ENCODE results near the gene ABCB8.

Gene ABCB8

DNA sequence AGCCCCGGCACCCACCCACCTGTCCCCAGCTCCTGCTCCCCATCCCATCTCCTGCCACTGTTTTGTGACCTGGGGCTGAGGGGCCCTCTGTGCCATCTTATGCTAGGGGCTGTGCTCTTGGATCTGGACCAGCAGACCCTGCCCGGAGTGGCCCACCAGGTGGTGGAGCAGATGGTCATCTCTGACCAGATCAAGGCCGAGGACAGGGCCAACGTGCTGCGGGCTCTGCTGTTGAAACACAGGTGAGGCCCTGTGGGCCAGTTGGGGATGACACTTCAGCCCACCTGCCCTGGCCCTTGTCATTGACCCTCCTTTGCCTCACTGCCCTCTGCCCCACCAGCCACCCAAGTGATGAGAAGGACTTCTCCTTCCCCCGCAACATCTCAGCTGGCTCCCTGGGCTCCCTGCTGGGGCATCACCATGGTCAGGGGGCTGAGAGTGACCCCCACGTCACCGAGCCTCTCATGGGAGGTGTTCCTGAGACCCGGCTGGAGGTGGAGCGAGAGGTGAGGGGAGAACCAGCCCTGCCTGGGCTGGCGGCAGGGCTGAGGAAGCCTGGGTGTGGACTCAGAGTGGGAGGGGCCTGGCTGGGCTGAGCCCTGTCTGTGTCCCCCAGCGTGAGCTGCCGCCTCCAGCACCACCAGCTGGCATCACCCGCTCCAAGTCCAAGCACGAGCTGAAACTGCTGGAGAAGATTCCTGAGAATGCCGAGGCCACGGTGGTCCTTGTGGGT, 41.8 kb downstream of the ABCB8 start:
- no peak for TF ChIP-seq CTCF (IDR thresholded peaks at IDR 0.05; ENCODE audit: borderline replicate concordance, insufficient read depth, low read depth, low read length)

DNA sequence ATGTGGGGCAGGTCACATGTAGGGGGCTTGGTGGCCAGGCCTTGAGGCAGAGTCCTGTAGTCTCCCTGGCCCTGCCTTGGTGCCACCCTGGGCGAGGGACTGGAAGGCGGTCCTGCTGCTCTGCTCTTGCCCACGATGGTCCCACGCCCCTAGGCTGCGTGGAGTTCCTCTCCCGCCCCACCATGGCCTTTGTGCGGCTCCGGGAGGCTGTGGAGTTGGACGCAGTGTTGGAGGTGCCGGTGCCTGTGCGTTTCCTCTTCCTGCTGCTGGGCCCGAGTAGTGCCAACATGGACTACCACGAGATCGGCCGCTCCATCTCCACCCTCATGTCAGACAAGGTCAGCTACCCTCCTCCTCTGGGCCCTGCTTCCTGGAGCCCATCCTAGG, 42.3 kb downstream of the ABCB8 start:
- TF ChIP-seq CTCF (IDR thresholded peaks at IDR 0.05; ENCODE audit: borderline replicate concordance, insufficient read depth, low read depth, low read length) = no peak
- no peak overlapping the region for H3K4me3 ChIP-seq (ENCODE audit: low read depth, low read length)

More for the DNA sequence above, 41.8 kb downstream of the ABCB8 start:
- no peak overlapping the region for H3K4me3 ChIP-seq (ENCODE audit: low read depth, low read length)

DNA sequence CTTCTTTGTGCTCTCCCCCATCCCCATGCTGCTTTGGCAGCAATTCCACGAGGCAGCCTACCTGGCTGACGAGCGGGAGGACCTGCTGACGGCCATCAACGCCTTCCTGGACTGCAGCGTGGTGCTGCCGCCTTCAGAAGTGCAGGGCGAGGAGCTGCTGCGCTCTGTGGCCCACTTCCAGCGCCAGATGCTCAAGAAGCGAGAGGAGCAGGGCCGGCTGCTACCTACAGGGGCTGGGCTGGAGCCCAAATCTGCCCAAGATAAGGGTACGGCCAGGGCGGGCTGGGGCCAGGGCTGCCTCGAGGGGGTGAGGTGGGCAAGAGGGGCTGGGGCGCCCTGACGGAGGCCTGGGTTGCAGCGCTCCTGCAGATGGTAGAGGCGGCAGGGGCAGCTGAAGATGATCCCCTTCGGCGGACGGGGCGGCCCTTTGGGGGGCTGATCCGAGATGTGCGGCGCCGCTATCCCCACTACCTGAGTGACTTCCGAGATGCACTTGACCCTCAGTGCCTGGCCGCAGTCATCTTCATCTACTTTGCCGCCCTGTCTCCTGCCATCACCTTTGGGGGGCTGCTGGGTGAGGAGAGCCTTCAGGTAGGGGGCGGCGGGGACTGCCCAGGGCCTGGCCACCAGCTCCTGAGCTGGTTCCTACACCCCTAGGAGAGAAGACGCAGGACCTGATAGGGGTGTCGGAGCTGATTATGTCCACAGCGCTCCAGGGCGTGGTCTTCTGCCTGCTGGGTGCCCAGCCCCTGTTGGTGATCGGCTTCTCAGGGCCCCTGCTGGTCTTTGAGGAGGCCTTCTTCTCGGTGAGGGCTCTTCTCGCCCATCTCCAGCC, 43.0 kb downstream of the ABCB8 start:
- no peak for TF ChIP-seq CTCF (IDR thresholded peaks at IDR 0.05; ENCODE audit: borderline replicate concordance, insufficient read depth, low read depth, low read length)
- no peak overlapping the region for H3K4me3 ChIP-seq (ENCODE audit: low read depth, low read length)

DNA sequence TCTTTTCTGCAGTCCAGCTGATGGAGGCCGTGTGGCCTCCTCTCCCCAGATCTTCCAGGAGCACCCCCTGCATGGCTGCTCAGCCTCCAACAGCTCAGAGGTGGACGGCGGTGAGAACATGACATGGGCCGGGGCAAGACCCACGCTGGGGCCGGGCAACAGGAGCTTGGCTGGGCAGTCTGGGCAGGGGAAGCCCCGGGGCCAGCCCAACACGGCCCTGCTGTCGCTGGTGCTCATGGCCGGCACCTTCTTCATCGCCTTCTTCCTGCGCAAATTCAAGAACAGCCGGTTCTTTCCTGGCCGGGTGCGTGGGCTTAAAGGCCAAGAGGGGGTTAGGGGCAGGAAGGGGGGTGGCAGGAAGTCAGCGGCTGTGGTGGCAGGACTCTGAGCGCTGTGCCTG, 45.7 kb downstream of the ABCB8 start:
- TF ChIP-seq CTCF (IDR thresholded peaks at IDR 0.05; ENCODE audit: borderline replicate concordance, insufficient read depth, low read depth, low read length) = no peak
- H3K4me3 ChIP-seq (ENCODE audit: low read depth, low read length) = no peak overlapping the region

- TF ChIP-seq CTCF (IDR thresholded peaks at IDR 0.05; ENCODE audit: borderline replicate concordance, insufficient read depth, low read depth, low read length) = no peak
- H3K4me3 ChIP-seq (ENCODE audit: low read depth, low read length) = no peak overlapping the region
Measured at GRCh38 chr7:151074817-151075661, 46.8 kb downstream of the ABCB8 start.

- H3K4me3 ChIP-seq (ENCODE audit: low read depth, low read length) = no peak overlapping the region
- no peak for TF ChIP-seq CTCF (IDR thresholded peaks at IDR 0.05; ENCODE audit: borderline replicate concordance, insufficient read depth, low read depth, low read length)
Measured at GRCh38 chr7:151075662-151075971, 47.4 kb downstream of the ABCB8 start.

All from GM12875 (cell line).